GOT3 (cell line): ENCODE measurements around the gene PAPSS1.
"Not testable (repeated sequence)": the region's sequence is repeated elsewhere in the genome, so short reads cannot be mapped to it uniquely, and the experiment has no call there.

Source experiments
- DNase-seq: peaks from one replicate; lab custom pipeline; 2025; ENCODE audit warnings: mixed read lengths; lab: John Stamatoyannopoulos, UW

The PAPSS1 gene

GRCh38 chr4:107726131-107726925 lies 6.3 kb upstream of the PAPSS1 start:
- DNase-seq = not testable (repeated sequence)

- no peak for DNase-seq
Observed at GRCh38 chr4:107725281-107725859, 5.3 kb upstream of the PAPSS1 start.

GRCh38 chr4:107723331-107723730 lies 3.3 kb upstream of the PAPSS1 start:
- not testable (repeated sequence) for DNase-seq

GRCh38 chr4:107721436-107722100 lies 1.5 kb upstream of the PAPSS1 start:
- DNase-seq = no peak

- DNase-seq = no peak
Observed at GRCh38 chr4:107719207-107719921, 670 bp downstream of the PAPSS1 start.

DNA sequence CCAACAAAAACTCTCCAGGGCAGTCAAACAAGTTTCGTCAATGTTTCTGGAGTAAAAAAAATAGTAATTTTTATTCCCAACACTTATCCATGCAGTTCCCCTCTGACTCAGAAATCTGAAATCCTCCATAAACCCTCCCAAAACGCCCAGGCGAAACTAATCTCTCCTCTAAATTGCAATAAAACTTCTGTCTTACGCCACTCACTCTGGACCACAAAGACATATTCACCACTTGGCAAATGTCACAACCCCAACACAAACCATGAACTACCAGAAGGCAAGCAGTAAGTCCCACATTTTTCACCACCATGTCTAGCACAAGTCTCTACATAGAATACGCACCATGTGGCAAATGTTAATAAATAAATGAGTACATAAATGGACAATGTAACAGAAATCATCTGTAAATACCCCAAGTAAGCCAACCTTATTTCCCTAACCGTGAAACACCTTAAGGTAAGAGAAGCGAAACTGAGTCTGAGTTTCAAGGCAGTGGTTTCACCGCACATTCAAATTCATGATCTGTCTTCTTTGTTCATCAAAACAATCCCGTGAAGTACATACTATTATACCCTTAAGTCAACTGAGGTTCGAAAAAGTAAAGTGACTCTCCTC lies 1.6 kb downstream of the PAPSS1 start:
- DNase-seq = no peak

GRCh38 chr4:107714256-107714655 lies 5.8 kb downstream of the PAPSS1 start:
- no peak for DNase-seq

DNA sequence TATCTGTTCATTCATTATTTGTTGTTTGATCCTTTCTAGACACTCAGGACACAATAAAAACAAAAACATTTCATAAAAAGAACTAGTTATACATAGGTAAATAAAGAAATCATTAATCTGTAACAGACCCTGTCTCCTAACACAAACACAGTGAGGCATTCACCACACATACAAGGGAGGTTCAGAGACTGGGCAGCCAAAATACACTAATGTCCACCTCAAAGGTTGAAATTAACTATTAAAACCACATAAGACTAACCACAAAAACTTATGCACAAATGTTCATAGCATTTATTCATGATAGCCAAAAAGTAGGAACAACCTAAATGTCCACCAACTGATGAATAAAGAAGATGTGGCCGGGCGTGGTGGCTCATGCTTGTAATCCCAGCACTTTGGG lies 7.8 kb downstream of the PAPSS1 start:
- DNase-seq = no peak

GRCh38 chr4:107711831-107712230 lies 8.2 kb downstream of the PAPSS1 start:
- no peak for DNase-seq

DNA sequence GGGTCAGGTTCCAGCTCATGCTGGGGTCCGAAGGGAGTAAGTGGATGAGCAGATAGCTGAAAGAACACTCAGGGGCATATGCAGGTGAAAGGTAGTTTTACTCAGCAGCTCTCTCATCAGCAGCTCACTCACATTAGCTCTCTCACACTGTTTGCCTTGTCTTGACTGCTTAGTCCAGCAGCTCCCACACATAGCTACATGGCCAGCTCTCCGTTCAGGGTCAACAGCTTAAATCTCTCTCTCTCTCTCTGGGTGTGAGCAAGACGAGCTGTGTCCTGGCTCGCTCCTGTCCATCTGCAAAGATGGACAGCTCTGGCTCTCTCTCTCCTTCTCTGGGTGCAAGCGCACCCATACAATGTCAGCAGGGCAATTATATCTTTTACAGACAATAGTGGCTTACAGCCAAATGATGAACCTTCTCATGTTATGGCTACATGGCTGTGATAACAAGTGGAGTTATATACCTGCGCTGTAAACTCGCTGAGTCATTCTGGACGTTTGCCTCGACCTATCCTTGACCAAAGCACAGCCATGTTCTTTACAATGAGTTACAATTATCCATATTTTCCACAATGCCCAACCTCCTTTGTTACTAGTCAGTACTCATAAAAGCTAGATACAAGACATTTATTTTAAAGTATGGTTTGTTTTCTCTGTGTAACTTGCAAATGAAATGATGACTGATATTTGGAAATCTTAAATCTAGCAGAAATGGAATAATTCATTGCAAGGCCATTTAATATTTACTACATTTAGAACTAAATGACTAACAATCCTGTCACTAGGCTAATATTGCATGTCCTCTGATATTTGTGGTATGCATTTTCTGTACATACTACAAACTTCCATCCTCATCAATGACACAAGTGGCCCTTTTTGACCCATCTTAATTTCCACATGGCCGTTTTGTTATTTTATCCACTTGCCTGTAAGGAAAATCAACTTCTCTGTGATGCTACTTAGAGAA lies 9.3 kb downstream of the PAPSS1 start:
- DNase-seq = no peak

GRCh38 chr4:107709916-107710315 lies 10.1 kb downstream of the PAPSS1 start:
- no peak for DNase-seq

DNA sequence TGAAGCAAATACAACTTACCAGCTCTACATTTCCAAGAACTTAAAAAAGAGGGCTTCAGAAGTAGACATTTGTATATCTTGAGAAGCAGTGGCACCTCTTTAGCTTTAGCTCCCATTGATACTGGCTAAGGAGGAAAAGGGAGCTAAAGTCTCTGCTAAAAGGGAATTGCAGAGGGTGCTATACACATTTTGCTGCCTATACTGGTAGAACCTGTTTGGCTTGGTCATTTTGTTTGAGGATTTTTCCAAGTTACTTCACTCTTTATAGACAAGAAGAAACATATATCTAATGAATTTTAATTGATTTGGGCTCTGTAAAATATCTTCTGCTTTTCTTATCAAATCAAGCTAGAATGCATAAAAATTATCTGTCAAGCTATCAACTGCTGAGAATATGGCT lies 11.8 kb downstream of the PAPSS1 start:
- DNase-seq = no peak

DNA sequence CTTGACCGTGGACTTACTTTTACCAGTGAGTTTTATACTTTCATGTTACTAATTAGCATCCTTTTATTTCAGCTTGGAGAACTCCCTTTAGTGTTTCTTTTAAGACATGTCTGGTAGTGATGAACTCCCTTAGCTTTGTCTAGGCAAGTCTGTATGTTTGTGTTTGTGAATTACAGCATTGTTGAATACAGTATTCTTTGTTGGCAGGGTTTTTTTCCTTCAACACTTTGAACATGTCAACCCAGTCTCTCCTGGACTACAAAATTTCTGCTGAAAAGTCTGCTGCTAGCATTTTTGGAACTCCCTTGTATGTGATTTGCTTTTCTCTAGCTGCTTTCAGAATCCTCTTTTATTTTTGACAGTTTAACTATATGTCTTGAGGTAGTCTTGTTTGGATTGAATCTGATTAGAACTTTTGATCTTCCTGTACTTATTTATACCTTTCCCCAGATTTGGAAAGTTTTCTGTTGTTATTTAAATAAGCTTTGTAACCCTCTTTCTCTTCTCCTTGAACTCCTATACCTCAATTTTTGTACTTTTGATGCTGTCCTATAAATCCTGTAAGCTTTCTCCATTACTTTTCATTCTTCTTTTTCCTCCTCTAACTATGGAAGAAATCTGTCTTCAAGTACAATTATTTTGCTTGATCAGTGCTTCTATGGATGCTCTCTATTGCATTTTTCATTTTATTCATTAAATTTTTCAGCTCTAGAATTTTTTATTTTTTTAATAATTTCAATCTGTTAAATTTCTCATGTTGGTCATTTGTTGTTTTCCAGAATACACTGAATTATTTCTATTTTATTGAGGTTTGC lies 14.1 kb downstream of the PAPSS1 start:
- DNase-seq = no peak

- DNase-seq = no peak
Observed at GRCh38 chr4:107701565-107701964, 18.5 kb downstream of the PAPSS1 start.

DNA sequence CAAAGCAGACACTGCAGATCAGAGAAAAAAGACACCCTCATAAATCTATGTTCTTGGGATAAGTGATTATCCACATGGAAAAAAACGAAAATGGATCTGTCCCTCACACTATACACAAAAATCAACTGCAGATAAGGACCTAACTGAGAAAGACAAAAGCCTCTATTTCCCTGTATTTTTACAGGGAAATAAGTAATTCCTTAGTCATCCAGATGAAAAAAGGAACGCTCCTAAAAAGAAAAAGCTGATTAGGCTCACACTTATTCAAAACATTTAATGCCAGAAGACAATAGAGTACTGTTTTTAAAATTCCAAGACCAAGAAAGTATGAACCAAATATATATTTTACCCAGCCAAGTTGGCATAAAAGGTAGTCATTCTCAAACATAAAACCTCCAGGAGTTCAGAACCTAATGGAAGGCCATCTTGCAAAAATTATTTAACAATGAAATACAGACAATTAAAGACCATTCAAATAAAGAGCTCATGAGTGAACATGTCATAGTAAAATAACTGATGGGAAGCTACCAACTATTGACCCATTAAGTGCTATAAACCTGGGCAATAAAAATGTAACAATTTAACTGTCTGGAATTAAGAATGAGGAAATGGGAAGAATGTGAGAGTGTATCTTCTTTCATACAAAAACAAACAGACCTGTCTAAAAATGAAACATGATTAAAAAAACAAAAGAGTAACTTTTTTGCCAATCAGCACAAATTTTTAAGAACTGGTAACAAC lies 20.4 kb downstream of the PAPSS1 start:
- no peak for DNase-seq

- not testable (repeated sequence) for DNase-seq
Observed at GRCh38 chr4:107696187-107696586, 23.8 kb downstream of the PAPSS1 start.

DNA sequence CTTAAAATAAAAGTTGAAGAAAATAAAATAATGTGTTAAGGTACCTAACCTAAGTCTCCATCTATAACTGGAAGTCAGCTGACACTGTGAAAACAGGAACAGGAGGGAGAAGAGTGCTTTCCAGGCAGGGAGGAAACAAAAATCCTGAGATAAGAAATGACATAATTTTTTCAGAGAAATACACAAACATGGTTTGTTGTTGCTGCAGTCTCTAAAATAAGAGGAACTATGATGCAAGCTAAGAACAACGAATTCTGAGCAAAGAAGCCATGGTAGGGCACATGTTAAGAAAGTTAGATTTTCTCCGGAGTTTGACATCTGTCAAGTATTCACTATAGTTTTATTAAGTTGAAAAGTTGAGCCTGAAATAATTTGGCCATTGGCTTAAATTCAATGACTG lies 26.9 kb downstream of the PAPSS1 start:
- DNase-seq = no peak

GRCh38 chr4:107692202-107692601 lies 27.8 kb downstream of the PAPSS1 start:
- no peak for DNase-seq

DNA sequence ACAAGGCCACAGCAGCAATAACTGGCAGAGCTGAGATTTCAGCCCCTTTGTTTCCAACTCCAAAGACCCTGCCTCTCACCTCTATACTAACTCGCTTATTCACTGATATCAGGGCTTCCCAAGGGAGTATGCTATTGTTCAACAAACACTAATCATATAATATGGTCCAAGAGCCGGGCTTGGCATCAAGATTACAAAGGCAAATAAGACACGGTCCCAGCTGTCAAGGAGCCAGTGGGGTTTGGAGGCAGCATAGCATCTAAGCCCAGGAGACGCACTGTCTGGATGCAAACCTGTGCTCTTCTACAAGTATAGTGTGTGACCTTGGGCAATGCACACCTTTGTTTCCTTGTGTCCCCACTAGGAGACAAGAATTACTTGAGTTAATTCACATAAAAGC lies 28.7 kb downstream of the PAPSS1 start:
- no peak for DNase-seq
